KMS-11 (cell line): ENCODE data around the gene VPS52.
"Not testable (repeated sequence)": the region's sequence is repeated elsewhere in the genome, so short reads cannot be mapped to it uniquely, and the experiment has no call there.

Experiments
- H2AFZ ChIP-seq: fragments of 200-600 bp; sonication (generic); 2 replicates; pipeline ENCODE4 v1.6.1; 2016; ENCODE audit warnings: antibody characterized with exemption, mixed run types, low read depth
- H3K27ac ChIP-seq: fragments of 200-600 bp; sonication (generic); 2 replicates; pipeline ENCODE4 v1.6.1; 2016; ENCODE audit warnings: mild to moderate bottlenecking, mixed run types
- H3K27me3 ChIP-seq: fragments of 200-600 bp; sonication (generic); 2 replicates; pipeline ENCODE4 v1.6.1; 2017; ENCODE audit warnings: mild to moderate bottlenecking, low read depth, mixed run types, moderate library complexity; ENCODE audit not compliant: insufficient read depth
- H3K36me3 ChIP-seq: fragments of 200-600 bp; sonication (generic); 2 replicates; pipeline ENCODE4 v1.6.1; 2017; ENCODE audit warnings: mild to moderate bottlenecking, mixed run types; ENCODE audit not compliant: insufficient read depth
- H3K4me1 ChIP-seq: fragments of 200-600 bp; sonication (generic); 2 replicates; pipeline ENCODE4 v1.6.1; 2016; ENCODE audit warnings: mild to moderate bottlenecking, low read depth, mixed run types; ENCODE audit not compliant: poor library complexity, severe bottlenecking
- H3K4me2 ChIP-seq: fragments of 200-600 bp; sonication (generic); 2 replicates; pipeline ENCODE4 v1.7.0; 2016; ENCODE audit warnings: mild to moderate bottlenecking, mixed run types
- H3K4me3 ChIP-seq: fragments of 200-600 bp; sonication (generic); IDR thresholded peaks from 2 replicates; pipeline ENCODE4 v1.6.1; 2017; ENCODE audit warnings: low read depth, low read length, mixed read lengths; ENCODE audit not compliant: insufficient read depth
- H3K79me2 ChIP-seq: fragments of 200-600 bp; sonication (generic); 2 replicates; pipeline ENCODE4 v1.6.1; 2016; ENCODE audit warnings: low read depth, mixed run types; ENCODE audit not compliant: insufficient read depth
- H3K9ac ChIP-seq: fragments of 200-600 bp; sonication (generic); 2 replicates; pipeline ENCODE4 v1.6.1; 2016; ENCODE audit warnings: mild to moderate bottlenecking, mixed run types
- H4K20me1 ChIP-seq: fragments of 200-600 bp; sonication (generic); 2 replicates; pipeline ENCODE4 v1.6.1; 2016; ENCODE audit warnings: mild to moderate bottlenecking, mixed run types; ENCODE audit not compliant: insufficient read depth
- CTCF ChIP-seq: fragments of 200-600 bp; sonication (generic); conservative IDR thresholded peaks from 2 replicates; pipeline ENCODE4 v1.6.1; 2017; ENCODE audit warnings: low read depth, mild to moderate bottlenecking, antibody characterized with exemption, low read length, moderate library complexity, mixed read lengths

The VPS52 gene

DNA sequence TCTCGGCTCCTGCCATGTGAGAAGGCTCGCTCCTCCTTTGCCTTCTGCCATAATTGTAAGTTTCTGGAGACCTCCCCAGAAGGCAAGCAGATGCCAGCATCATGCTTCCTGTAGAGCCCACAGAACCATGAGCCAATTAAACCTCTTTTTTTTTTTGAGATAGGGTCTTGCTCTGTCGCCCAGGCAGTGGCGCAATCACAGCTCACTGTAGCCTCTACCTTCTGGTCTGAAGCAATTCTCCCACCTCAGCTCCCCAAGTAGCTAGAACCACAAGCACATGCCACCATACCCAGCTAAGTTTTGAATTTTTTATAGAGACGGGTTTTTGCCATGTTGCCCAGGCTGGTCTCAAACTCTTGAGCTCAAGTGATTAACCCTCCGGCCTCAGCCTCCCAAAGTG is 34.8 kb downstream of the VPS52 start:
- Histone ChIP-seq H3K9ac (no peak overlapping the region), H3K4me3 (no peak overlapping the region), H3K27me3 (no peaks in the 10 kb centered on the region), H3K79me2 (no peaks in the 10 kb centered on the region), H4K20me1 (no peaks in the 10 kb centered on the region), H3K27ac (no peak overlapping the region), H2AFZ (no peak overlapping the region), H3K4me1 (no peaks in the 10 kb centered on the region), H3K4me2 (no peak overlapping the region), H3K36me3 (no peaks in the 10 kb centered on the region)
- TF ChIP-seq CTCF = no peak

DNA sequence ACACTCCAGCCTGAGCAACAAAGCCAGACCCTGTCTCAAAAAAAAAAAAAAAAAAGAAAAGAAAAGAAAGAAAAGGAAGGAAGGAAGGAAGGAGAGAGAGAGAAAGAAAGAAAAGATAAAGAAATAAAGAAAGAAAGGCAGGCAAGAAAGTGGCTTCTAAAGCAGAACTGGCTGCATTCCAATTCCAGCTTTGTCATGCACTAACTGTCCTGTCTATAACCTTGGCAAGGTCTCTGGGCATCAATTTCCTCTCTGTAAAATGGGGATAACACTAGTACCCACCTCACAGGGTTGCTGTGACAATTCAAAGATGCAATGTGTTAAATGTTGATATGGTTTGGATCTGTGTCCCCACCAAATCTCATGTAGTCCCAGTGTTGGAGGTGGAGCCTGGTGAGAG is 35.3 kb downstream of the VPS52 start:
- H3K4me1 ChIP-seq = no peaks in the 10 kb centered on the region
- TF ChIP-seq CTCF = no peak
- H3K27me3 ChIP-seq = no peaks in the 10 kb centered on the region
- H3K9ac ChIP-seq = no peak overlapping the region
- H3K36me3 ChIP-seq = no peaks in the 10 kb centered on the region
- H3K4me3 ChIP-seq = no peak overlapping the region
- H3K4me2 ChIP-seq = no peak overlapping the region
- no peak overlapping the region for H3K27ac ChIP-seq
- H2AFZ ChIP-seq = no peak overlapping the region
- no peaks in the 10 kb centered on the region for H4K20me1 ChIP-seq
- H3K79me2 ChIP-seq = no peaks in the 10 kb centered on the region

DNA sequence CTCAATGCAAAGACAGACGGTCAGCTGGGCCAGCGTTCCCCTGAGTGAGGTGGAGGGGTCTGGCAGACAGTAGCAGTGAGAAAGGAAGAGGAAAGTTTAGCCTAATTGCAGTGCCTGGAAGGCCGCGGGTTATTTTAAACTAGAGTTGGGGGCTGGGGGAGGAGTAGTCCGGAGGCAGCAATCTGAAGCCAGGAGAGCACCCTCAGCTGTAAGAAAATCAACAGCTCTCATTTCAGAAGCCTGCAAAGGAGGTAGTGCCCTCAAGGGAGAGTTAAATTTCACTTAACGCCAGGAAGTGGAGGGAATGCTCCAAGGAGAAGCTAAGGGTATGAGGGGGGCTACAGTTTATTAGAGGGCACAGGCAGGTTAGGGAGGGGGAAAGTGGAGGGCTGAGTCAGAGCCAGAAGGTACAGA is 36.4 kb downstream of the VPS52 start:
- no peak overlapping the region for H3K9ac ChIP-seq
- H3K4me1 ChIP-seq = no peaks in the 10 kb centered on the region
- H3K27me3 ChIP-seq = no peaks in the 10 kb centered on the region
- no peaks in the 10 kb centered on the region for H3K79me2 ChIP-seq
- H3K4me2 ChIP-seq = no peak overlapping the region
- no peak overlapping the region for H2AFZ ChIP-seq
- no peak overlapping the region for H3K27ac ChIP-seq
- H4K20me1 ChIP-seq = no peaks in the 10 kb centered on the region
- TF ChIP-seq CTCF = no peak
- no peak overlapping the region for H3K4me3 ChIP-seq
- H3K36me3 ChIP-seq = no peaks in the 10 kb centered on the region

GRCh38 chr6:33226503-33227120 is 45.1 kb downstream of the VPS52 start:
- H4K20me1 ChIP-seq, H3K4me1 ChIP-seq, H3K36me3 ChIP-seq, H3K4me3 ChIP-seq, H3K79me2 ChIP-seq, H3K27ac ChIP-seq, H3K4me2 ChIP-seq, H3K9ac ChIP-seq, H2AFZ ChIP-seq, H3K27me3 ChIP-seq: not testable (repeated sequence)

DNA sequence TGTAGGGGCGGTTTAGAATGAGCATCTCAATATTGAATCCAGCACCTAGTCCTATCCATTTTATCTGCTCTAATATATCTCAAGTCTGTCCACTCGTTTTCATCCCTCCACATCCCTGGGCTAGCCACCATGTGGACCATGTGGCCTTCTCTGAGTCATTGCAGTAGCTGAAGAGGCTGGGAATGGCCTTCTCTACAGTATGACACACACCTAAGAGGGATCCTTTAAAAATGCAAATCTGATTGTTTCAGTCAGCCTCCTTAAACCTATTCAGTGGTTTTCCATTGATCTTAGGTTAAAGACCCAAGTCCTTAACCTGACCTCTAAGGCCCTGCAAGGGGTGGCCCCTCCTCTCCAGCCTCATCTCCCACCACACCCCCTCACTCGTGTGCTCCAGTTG is 54.0 kb downstream of the VPS52 start:
- no peaks in the 10 kb centered on the region for H3K27me3 ChIP-seq
- H4K20me1 ChIP-seq = no peaks in the 10 kb centered on the region
- H3K4me1 ChIP-seq = no peaks in the 10 kb centered on the region
- no peaks in the 10 kb centered on the region for H3K79me2 ChIP-seq
- H3K27ac ChIP-seq = no peak overlapping the region
- no peak overlapping the region for H3K4me3 ChIP-seq
- TF ChIP-seq CTCF = no peak
- H3K4me2 ChIP-seq = no peak overlapping the region
- no peak overlapping the region for H2AFZ ChIP-seq
- no peak overlapping the region for H3K9ac ChIP-seq
- H3K36me3 ChIP-seq = no peaks in the 10 kb centered on the region
